ENCODE data around the gene ATP11A. TPM values are rescaled to one million over a fixed set of nuclear protein-coding genes. Genes with fewer than 3 reads are reported as not detected.

The ATP11A gene
- total RNA-seq, 1 experiment from 2014 or later = 9.4 TPM

DNA sequence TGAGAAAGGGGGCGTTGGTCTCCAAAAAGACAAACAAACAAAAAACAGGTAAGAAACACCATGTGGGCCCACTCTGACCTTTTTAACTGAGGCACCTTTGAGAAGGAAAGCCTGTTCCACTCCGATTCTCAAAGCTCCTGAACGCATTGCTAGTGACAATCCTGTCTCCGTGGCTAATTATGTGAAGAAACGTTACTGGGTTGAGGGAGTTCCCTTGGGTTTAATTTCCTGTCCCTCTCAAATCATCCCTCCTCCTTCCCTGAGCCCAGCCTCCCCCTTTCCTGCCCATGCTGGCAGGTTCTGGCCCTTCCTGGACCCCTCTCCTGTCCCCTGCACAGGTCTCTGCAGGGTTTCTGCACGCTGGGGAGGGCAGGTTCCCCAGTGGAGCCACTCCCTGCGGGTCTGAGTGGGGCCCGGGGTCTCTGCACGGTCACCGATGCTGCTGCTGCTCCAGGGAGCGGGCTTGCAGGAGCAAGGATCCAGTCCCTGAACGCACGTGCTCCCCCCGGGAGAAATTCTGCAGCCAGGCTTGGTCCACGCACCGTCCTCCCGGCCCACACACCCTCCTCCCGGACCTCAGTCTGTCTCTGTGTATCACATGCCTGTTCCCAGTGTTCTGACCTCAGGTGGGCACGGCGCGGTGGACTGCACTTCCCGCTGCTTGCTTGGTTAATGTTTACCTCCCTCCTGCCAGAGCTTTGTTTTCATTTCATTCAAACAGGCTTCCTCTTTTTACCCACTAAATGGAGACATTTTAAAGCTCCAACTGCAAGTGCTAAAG, 202.8 kb downstream of the ATP11A start:
- no peaks in the 10 kb centered on the region for H3K27me3 ChIP-seq (replicated peaks; ENCODE audit: insufficient read depth, low read depth, low read length, poor library complexity)
- H3K36me3 ChIP-seq (ENCODE audit: insufficient read depth, low read length, poor library complexity, severe bottlenecking) = no peaks in the 10 kb centered on the region
- no peak for DNase-seq (ENCODE audit: low spot score)
- no peak for TF ChIP-seq EZH2 (IDR thresholded peaks at IDR 0.05; ENCODE audit: borderline replicate concordance, low read depth, low read length, poor library complexity, severe bottlenecking)
- TF ChIP-seq, protein P1, sequence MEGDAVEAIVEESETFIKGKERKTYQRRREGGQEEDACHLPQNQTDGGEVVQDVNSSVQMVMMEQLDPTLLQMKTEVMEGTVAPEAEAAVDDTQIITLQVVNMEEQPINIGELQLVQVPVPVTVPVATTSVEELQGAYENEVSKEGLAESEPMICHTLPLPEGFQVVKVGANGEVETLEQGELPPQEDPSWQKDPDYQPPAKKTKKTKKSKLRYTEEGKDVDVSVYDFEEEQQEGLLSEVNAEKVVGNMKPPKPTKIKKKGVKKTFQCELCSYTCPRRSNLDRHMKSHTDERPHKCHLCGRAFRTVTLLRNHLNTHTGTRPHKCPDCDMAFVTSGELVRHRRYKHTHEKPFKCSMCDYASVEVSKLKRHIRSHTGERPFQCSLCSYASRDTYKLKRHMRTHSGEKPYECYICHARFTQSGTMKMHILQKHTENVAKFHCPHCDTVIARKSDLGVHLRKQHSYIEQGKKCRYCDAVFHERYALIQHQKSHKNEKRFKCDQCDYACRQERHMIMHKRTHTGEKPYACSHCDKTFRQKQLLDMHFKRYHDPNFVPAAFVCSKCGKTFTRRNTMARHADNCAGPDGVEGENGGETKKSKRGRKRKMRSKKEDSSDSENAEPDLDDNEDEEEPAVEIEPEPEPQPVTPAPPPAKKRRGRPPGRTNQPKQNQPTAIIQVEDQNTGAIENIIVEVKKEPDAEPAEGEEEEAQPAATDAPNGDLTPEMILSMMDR (conservative IDR thresholded peaks at IDR 0.05; ENCODE audit: low read depth, low read length) = no peak
- intact Hi-C loops (cut with micrococcal nuclease; ENCODE audit: unreplicated experiment) = no loop called here
- no peaks in the 10 kb centered on the region for H3K9me3 ChIP-seq (ENCODE audit: low read depth, low read length, poor library complexity, severe bottlenecking)
- ChIA-PET CTCF (no interaction called here), POLR2A (ENCODE audit: low non-redundant PET) (no interaction called here)
- BruUV-seq (replicated peaks) = no TSS peak
- peaks cover 15% of the 10 kb centered on the region for H3K4me1 ChIP-seq (ENCODE audit: insufficient read depth, low read length, poor library complexity, severe bottlenecking)
- no peak overlapping the region for H3K4me3 ChIP-seq (ENCODE audit: low read depth, low read length, poor library complexity, severe bottlenecking)
- no peak overlapping the region for H3K27ac ChIP-seq (ENCODE audit: low read depth, low read length, poor library complexity, severe bottlenecking)

DNA sequence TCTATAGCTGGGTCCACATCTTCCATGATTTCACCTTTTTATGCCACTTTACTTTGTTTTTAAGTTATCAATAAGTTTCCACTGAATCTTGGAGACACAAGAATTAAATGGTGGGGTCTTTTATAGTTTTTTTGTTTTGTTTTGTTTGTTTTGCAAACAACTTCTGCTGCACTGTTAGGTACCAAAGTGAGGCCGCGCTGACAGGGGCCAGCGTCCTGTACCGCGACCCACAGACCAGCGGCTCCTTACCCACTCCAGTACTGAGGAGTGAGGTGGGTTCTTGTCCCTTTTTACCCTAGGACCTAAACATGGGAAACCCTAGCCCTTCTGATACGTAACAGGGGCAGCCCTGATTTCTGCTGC, 203.3 kb downstream of the ATP11A start:
- ChIA-PET CTCF (no interaction called here), POLR2A (ENCODE audit: low non-redundant PET) (no interaction called here)
- peaks cover 15% of the 10 kb centered on the region for H3K4me1 ChIP-seq (ENCODE audit: insufficient read depth, low read length, poor library complexity, severe bottlenecking)
- BruUV-seq (replicated peaks) = no TSS peak
- DNase-seq (ENCODE audit: low spot score) = no peak
- no peaks in the 10 kb centered on the region for H3K27me3 ChIP-seq (replicated peaks; ENCODE audit: insufficient read depth, low read depth, low read length, poor library complexity)
- H3K36me3 ChIP-seq (ENCODE audit: insufficient read depth, low read length, poor library complexity, severe bottlenecking) = no peaks in the 10 kb centered on the region
- H3K9me3 ChIP-seq (ENCODE audit: low read depth, low read length, poor library complexity, severe bottlenecking) = no peaks in the 10 kb centered on the region
- no peak overlapping the region for H3K27ac ChIP-seq (ENCODE audit: low read depth, low read length, poor library complexity, severe bottlenecking)
- intact Hi-C loops (cut with micrococcal nuclease; ENCODE audit: unreplicated experiment) = no loop called here
- TF ChIP-seq, protein P1 (conservative IDR thresholded peaks at IDR 0.05; ENCODE audit: low read depth, low read length) = no peak
- no peak for TF ChIP-seq EZH2 (IDR thresholded peaks at IDR 0.05; ENCODE audit: borderline replicate concordance, low read depth, low read length, poor library complexity, severe bottlenecking)
- no peak overlapping the region for H3K4me3 ChIP-seq (ENCODE audit: low read depth, low read length, poor library complexity, severe bottlenecking)

- no peak overlapping the region for H3K27ac ChIP-seq (ENCODE audit: low read depth, low read length, poor library complexity, severe bottlenecking)
- intact Hi-C loops (cut with micrococcal nuclease; ENCODE audit: unreplicated experiment) = no loop called here
- H3K9me3 ChIP-seq (ENCODE audit: low read depth, low read length, poor library complexity, severe bottlenecking) = no peaks in the 10 kb centered on the region
- DNase-seq (ENCODE audit: low spot score) = peak; percentile 33
- H3K4me3 ChIP-seq (ENCODE audit: low read depth, low read length, poor library complexity, severe bottlenecking) = peak overlapping the region; percentile 44
- H3K36me3 ChIP-seq (ENCODE audit: insufficient read depth, low read length, poor library complexity, severe bottlenecking) = no peaks in the 10 kb centered on the region
- TF ChIP-seq EZH2 (IDR thresholded peaks at IDR 0.05; ENCODE audit: borderline replicate concordance, low read depth, low read length, poor library complexity, severe bottlenecking) = no peak
- TF ChIP-seq, protein P1 (conservative IDR thresholded peaks at IDR 0.05; ENCODE audit: low read depth, low read length) = no peak
- CTCF ChIA-PET = interaction anchor here (0.7 kb wide), 1 partner anchor 9 kb away, joined by 4 read pairs; no protein-coding TSS in a partner anchor
- POLR2A ChIA-PET (ENCODE audit: low non-redundant PET) = no interaction called here
- no TSS peak for BruUV-seq (replicated peaks)
- H3K4me1 ChIP-seq (ENCODE audit: insufficient read depth, low read length, poor library complexity, severe bottlenecking) = peaks cover 15% of the 10 kb centered on the region
- H3K27me3 ChIP-seq (replicated peaks; ENCODE audit: insufficient read depth, low read depth, low read length, poor library complexity) = no peaks in the 10 kb centered on the region
These were observed 204.0 kb downstream of the ATP11A start for GRCh38 chr13:112893570-112894422.
